Trophoblast cell (in vitro differentiated cells and primary cell): ENCODE results near the gene CDHR1.

Experiments used
- DNase-seq, 2 donors: peaks; one replicate each; pipeline ENCODE4 v3.0.0-alpha.2; 2016
- H2AFZ ChIP-seq: 2 replicates; pipeline ENCODE4 v1.6.1; 2013; ENCODE audit warnings: low read length, moderate library complexity, mild to moderate bottlenecking; ENCODE audit not compliant: insufficient read depth, poor library complexity
- H2AK5ac ChIP-seq: 2 replicates; pipeline ENCODE4 v1.6.1; 2013; ENCODE audit warnings: mild to moderate bottlenecking, low read length
- H2BK120ac ChIP-seq: 2 replicates; pipeline ENCODE4 v1.6.1; 2013; ENCODE audit warnings: low read length, mild to moderate bottlenecking, moderate library complexity; ENCODE audit not compliant: insufficient read depth, poor library complexity
- H2BK12ac ChIP-seq: 2 replicates; pipeline ENCODE4 v1.6.1; 2013; ENCODE audit warnings: mild to moderate bottlenecking, low read length, moderate library complexity
- H2BK5ac ChIP-seq: 2 replicates; pipeline ENCODE4 v1.6.1; 2013; ENCODE audit warnings: low read length, low read depth, moderate library complexity, mild to moderate bottlenecking; ENCODE audit not compliant: poor library complexity
- H3K14ac ChIP-seq: 2 replicates; pipeline ENCODE4 v1.6.1; 2013; ENCODE audit warnings: mild to moderate bottlenecking, low read length
- H3K18ac ChIP-seq: 2 replicates; pipeline ENCODE4 v1.6.1; 2013; ENCODE audit warnings: mild to moderate bottlenecking, low read length
- H3K23ac ChIP-seq: 2 replicates; pipeline ENCODE4 v1.6.1; 2013; ENCODE audit warnings: low read length
- H3K27ac ChIP-seq: 2 replicates; pipeline ENCODE4 v1.5.1; 2013; ENCODE audit warnings: low read depth, mild to moderate bottlenecking, inconsistent platforms, low read length, moderate library complexity
- H3K27me3 ChIP-seq: 2 replicates; pipeline ENCODE4 v1.6.1; 2013; ENCODE audit warnings: inconsistent platforms, mild to moderate bottlenecking, low read length, moderate library complexity; ENCODE audit not compliant: insufficient read depth
- H3K36me3 ChIP-seq, 2 experiments: 1 replicate in 1 of 2; 2 replicates in 1 of 2; pipeline ENCODE4 v1.6.1; 2013; ENCODE audit warnings: low read length in 2 of 2, mild to moderate bottlenecking in 2 of 2, moderate library complexity in 1 of 2; ENCODE audit not compliant: insufficient read depth in 2 of 2, control insufficient read depth in 1 of 2
- H3K4ac ChIP-seq: 2 replicates; pipeline ENCODE4 v1.6.1; 2013; ENCODE audit warnings: low read depth, mild to moderate bottlenecking, low read length, moderate library complexity
- H3K4me1 ChIP-seq, 2 experiments: 1 replicate in 1 of 2; 2 replicates in 1 of 2; pipeline ENCODE4 v1.6.1; 2013; ENCODE audit warnings: low read length in 2 of 2, mild to moderate bottlenecking in 2 of 2, moderate library complexity in 1 of 2; ENCODE audit not compliant: insufficient read depth in 2 of 2, control insufficient read depth in 1 of 2
- H3K4me2 ChIP-seq: 2 replicates; pipeline ENCODE4 v1.6.1; 2013; ENCODE audit warnings: inconsistent platforms, mild to moderate bottlenecking, low read length, moderate library complexity
- H3K4me3 ChIP-seq: 2 replicates; pipeline ENCODE4 v1.5.1; 2013; ENCODE audit warnings: mild to moderate bottlenecking, low read depth, low read length, inconsistent platforms
- H3K79me1 ChIP-seq: one replicate; pipeline ENCODE4 v1.6.1; 2013; ENCODE audit warnings: low read length
- H3K79me2 ChIP-seq: 2 replicates; pipeline ENCODE4 v1.6.1; 2013; ENCODE audit warnings: low read length, mild to moderate bottlenecking; ENCODE audit not compliant: control insufficient read depth, insufficient read depth, poor library complexity
- H3K9ac ChIP-seq: 2 replicates; pipeline ENCODE4 v1.6.1; 2013; ENCODE audit warnings: mild to moderate bottlenecking, low read length
- H3K9me3 ChIP-seq: 2 replicates; pipeline ENCODE4 v1.6.1; 2013; ENCODE audit warnings: low read depth, mild to moderate bottlenecking, control low read depth, inconsistent platforms, low read length; ENCODE audit not compliant: insufficient read depth
- H4K12ac ChIP-seq: 2 replicates; pipeline ENCODE4 v1.6.1; 2013; ENCODE audit warnings: low read depth, mild to moderate bottlenecking, low read length, moderate library complexity
- H4K8ac ChIP-seq: 2 replicates; pipeline ENCODE4 v1.6.1; 2013; ENCODE audit warnings: low read depth, mild to moderate bottlenecking, low read length, moderate library complexity
- H4K91ac ChIP-seq: one replicate; pipeline ENCODE4 v1.6.1; 2013; ENCODE audit warnings: low read depth, mild to moderate bottlenecking, low read length, moderate library complexity
- WGBS: extraction: QIAGEN DNeasy Blood & Tissue Kit; methylation state at CpG from one replicate; pipeline ENCODE4 v1.1.7; 2013; ENCODE audit warnings: missing lambda C conversion rate; ENCODE audit not compliant: insufficient read length, insufficient coverage; ENCODE audit errors: extremely low coverage; 5-methylcytosine and 5-hydroxymethylcytosine counted together

CDHR1 gene

GRCh38 chr10:84237199-84238051, 43.1 kb downstream of the CDHR1 start:
- no peak overlapping the region for H4K91ac ChIP-seq
- peak in 1 of 2 donors; percentile 47 for DNase-seq
- H3K36me3 ChIP-seq, result no peaks in the 10 kb centered on the region
- no CpG with 5 or more reads among the region's 52 CpGs for WGBS
- H3K27me3 ChIP-seq, result no peaks in the 10 kb centered on the region
- H3K4me1 ChIP-seq, result no peaks in the 10 kb centered on the region
- H3K4ac ChIP-seq, result no peak overlapping the region
- H2BK12ac ChIP-seq, result no peak overlapping the region
- peaks cover 1% of the 10 kb centered on the region for H3K9me3 ChIP-seq
- H3K79me2 ChIP-seq, result no peaks in the 10 kb centered on the region
- no peak overlapping the region for H3K4me2 ChIP-seq
- no peak overlapping the region for H4K8ac ChIP-seq
- no peak overlapping the region for H3K14ac ChIP-seq
- peak overlapping the region; percentile 16 for H3K4me3 ChIP-seq
- H3K9ac ChIP-seq, result no peak overlapping the region
- H2AK5ac ChIP-seq, result no peak overlapping the region
- no peak overlapping the region for H2BK120ac ChIP-seq
- H3K79me1 ChIP-seq, result no peaks in the 10 kb centered on the region
- H4K12ac ChIP-seq, result peak overlapping the region; percentile 7
- no peak overlapping the region for H3K18ac ChIP-seq
- H3K27ac ChIP-seq, result no peak overlapping the region
- no peak overlapping the region for H2AFZ ChIP-seq
- no peak overlapping the region for H3K23ac ChIP-seq
- H2BK5ac ChIP-seq, result no peak overlapping the region

- WGBS, result no CpG with 5 or more reads among the region's 3 CpGs
- H3K4me1 ChIP-seq, result no peaks in the 10 kb centered on the region
- no peak overlapping the region for H3K9ac ChIP-seq
- H2AFZ ChIP-seq, result no peak overlapping the region
- peaks cover 1% of the 10 kb centered on the region for H3K9me3 ChIP-seq
- H3K27me3 ChIP-seq, result no peaks in the 10 kb centered on the region
- no peak overlapping the region for H4K12ac ChIP-seq
- no peak overlapping the region for H2BK5ac ChIP-seq
- H3K27ac ChIP-seq, result no peak overlapping the region
- H3K36me3 ChIP-seq, result no peaks in the 10 kb centered on the region
- no peak overlapping the region for H2BK12ac ChIP-seq
- H3K14ac ChIP-seq, result no peak overlapping the region
- no peak overlapping the region for H3K4me2 ChIP-seq
- H4K8ac ChIP-seq, result no peak overlapping the region
- H3K23ac ChIP-seq, result no peak overlapping the region
- H3K4me3 ChIP-seq, result no peak overlapping the region
- H3K18ac ChIP-seq, result no peak overlapping the region
- H2BK120ac ChIP-seq, result no peak overlapping the region
- no peak overlapping the region for H4K91ac ChIP-seq
- no peaks in the 10 kb centered on the region for H3K79me2 ChIP-seq
- H3K4ac ChIP-seq, result no peak overlapping the region
- DNase-seq, result no peak
- no peaks in the 10 kb centered on the region for H3K79me1 ChIP-seq
- H2AK5ac ChIP-seq, result no peak overlapping the region
These were observed 44.6 kb downstream of the CDHR1 start for GRCh38 chr10:84238909-84239308.

GRCh38 chr10:84241185-84241790, 47.0 kb downstream of the CDHR1 start, which contains the start of gene LRIT1:
Gene LRIT1 (minus strand): TSS chr10:84241546. CDS start chr10:84241439, 107 bp downstream.
- Histone ChIP-seq H3K36me3 (no peaks in the 10 kb centered on the region), H3K23ac (no peak within 1 kb of the TSS), H2BK12ac (no peak within 1 kb of the TSS), H3K4me3 (no peak within 1 kb of the TSS), H3K4me2 (no peak within 1 kb of the TSS), H4K91ac (no peak within 1 kb of the TSS), H3K27me3 (no peaks in the 10 kb centered on the region), H2AK5ac (no peak within 1 kb of the TSS), H3K14ac (no peak within 1 kb of the TSS), H3K27ac (no peak within 1 kb of the TSS), H3K18ac (no peak within 1 kb of the TSS), H3K79me1 (no peaks in the 10 kb centered on the region), H2BK5ac (no peak within 1 kb of the TSS), H3K9me3 (peaks cover 1% of the 10 kb centered on the region), H2AFZ (no peak within 1 kb of the TSS), H4K8ac (no peak within 1 kb of the TSS), H2BK120ac (no peak within 1 kb of the TSS), H3K4me1 (no peaks in the 10 kb centered on the region), H3K9ac (no peak within 1 kb of the TSS), H4K12ac (no peak within 1 kb of the TSS), H3K79me2 (no peaks in the 10 kb centered on the region), H3K4ac (no peak within 1 kb of the TSS)
- DNase-seq, result no peak
- WGBS, result no CpG with 5 or more reads among the region's 13 CpGs

- Histone ChIP-seq H3K79me1 (no peaks in the 10 kb centered on the region), H3K18ac (no peak overlapping the region), H4K91ac (no peak overlapping the region), H3K27ac (no peak overlapping the region), H3K9me3 (no peaks in the 10 kb centered on the region), H3K4me3 (no peak overlapping the region), H2AK5ac (no peak overlapping the region), H3K4me2 (no peak overlapping the region), H3K36me3 (no peaks in the 10 kb centered on the region), H2BK12ac (no peak overlapping the region), H2BK120ac (no peak overlapping the region), H2BK5ac (no peak overlapping the region), H2AFZ (no peak overlapping the region), H4K12ac (no peak overlapping the region), H3K27me3 (no peaks in the 10 kb centered on the region), H3K23ac (no peak overlapping the region), H4K8ac (no peak overlapping the region), H3K14ac (no peak overlapping the region), H3K4ac (no peak overlapping the region), H3K79me2 (no peaks in the 10 kb centered on the region), H3K9ac (no peak overlapping the region), H3K4me1 (no peaks in the 10 kb centered on the region)
- DNase-seq, result peak; percentile 82 to 95
- WGBS, result no CpG with 5 or more reads among the region's 3 CpGs
These were observed 49.4 kb downstream of the CDHR1 start for GRCh38 chr10:84243759-84244158.
